Fibroblast of the aortic adventitia (primary cell): ENCODE results near the gene CTSG. TPM values are rescaled to one million over a fixed set of nuclear protein-coding genes. Genes with fewer than 3 reads are reported as not detected.
"Not testable (repeated sequence)": the region's sequence is repeated elsewhere in the genome, so short reads cannot be mapped to it uniquely, and the experiment has no call there.

Source experiments
- DNase-seq: peaks from one replicate; pipeline ENCODE4 v3.0.0-alpha.2; 2010; ENCODE audit warnings: low read depth
- H3K4me3 ChIP-seq: 2 replicates; pipeline ENCODE4 v1.5.1; 2011; ENCODE audit warnings: low read depth, mild to moderate bottlenecking, control low read depth, low read length, moderate library complexity
- total RNA-seq: library from RNA; depleted of rRNA; stranded (reverse); fragments of >200 nt; gene quantifications from 2 replicates; pipeline ENCODE4 v1.2.3, GENCODE V29; 2012; ENCODE audit warnings: low replicate concordance
- TF ChIP-seq, protein P1 (sequence below): IDR thresholded peaks from 2 replicates; pipeline ENCODE4 v1.5.1; 2011; ENCODE audit warnings: mild to moderate bottlenecking, low read length, control low read depth, inconsistent platforms; ENCODE audit not compliant: insufficient read depth

CTSG gene
- total RNA-seq, 1 donor: not detected

DNA sequence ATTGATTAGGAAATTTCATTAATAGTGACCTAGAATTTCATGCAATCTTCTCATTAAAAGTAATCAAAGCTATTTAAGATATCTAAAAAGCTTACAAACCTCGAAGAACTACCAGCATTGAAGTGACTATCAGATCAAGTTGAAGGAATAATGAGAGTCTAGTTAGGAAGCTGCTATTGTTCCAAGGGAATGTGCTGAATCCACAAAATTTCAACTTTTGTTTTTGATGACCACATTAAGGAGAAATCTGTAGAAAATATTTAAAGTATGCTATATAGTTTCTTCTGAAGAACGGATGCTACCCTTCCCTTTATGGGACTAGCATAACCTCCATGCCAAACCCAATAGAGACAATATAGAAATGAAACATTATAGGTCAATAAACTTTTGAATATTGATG lies 2.5 kb upstream of the CTSG start:
- TF ChIP-seq, protein P1, sequence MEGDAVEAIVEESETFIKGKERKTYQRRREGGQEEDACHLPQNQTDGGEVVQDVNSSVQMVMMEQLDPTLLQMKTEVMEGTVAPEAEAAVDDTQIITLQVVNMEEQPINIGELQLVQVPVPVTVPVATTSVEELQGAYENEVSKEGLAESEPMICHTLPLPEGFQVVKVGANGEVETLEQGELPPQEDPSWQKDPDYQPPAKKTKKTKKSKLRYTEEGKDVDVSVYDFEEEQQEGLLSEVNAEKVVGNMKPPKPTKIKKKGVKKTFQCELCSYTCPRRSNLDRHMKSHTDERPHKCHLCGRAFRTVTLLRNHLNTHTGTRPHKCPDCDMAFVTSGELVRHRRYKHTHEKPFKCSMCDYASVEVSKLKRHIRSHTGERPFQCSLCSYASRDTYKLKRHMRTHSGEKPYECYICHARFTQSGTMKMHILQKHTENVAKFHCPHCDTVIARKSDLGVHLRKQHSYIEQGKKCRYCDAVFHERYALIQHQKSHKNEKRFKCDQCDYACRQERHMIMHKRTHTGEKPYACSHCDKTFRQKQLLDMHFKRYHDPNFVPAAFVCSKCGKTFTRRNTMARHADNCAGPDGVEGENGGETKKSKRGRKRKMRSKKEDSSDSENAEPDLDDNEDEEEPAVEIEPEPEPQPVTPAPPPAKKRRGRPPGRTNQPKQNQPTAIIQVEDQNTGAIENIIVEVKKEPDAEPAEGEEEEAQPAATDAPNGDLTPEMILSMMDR: no peak
- H3K4me3 ChIP-seq: no peak overlapping the region
- no peak for DNase-seq

DNA sequence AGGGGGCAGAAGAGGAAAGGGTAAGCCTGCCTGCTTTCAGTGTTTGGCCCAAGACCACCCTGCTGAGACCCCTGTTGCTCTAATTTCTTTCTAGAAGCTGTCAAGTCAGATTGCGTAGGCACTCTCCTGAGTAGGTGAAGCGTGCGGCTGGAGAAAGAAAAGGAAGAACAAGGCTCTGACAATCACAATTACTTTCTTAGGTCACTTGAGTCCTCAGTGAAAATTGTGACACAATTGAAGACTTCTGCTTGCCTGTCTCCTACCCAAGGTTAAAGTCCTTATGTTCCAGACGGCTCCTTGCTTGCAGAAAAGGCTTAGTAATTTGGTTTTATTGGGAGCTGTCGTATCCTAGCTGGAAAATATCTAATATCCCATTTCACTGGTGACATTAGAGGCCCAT lies 721 bp upstream of the CTSG start:
- TF ChIP-seq, protein P1: no peak
- no peak overlapping the region for H3K4me3 ChIP-seq
- DNase-seq: no peak

- no peak for DNase-seq
- no peak overlapping the region for H3K4me3 ChIP-seq
- TF ChIP-seq, protein P1: no peak
These were observed 1.8 kb downstream of the CTSG start for GRCh38 chr14:24574206-24574774.

- no peak for DNase-seq
- TF ChIP-seq, protein P1: no peak
- no peak overlapping the region for H3K4me3 ChIP-seq
These were observed 9.7 kb downstream of the CTSG start for GRCh38 chr14:24566318-24566717.

DNA sequence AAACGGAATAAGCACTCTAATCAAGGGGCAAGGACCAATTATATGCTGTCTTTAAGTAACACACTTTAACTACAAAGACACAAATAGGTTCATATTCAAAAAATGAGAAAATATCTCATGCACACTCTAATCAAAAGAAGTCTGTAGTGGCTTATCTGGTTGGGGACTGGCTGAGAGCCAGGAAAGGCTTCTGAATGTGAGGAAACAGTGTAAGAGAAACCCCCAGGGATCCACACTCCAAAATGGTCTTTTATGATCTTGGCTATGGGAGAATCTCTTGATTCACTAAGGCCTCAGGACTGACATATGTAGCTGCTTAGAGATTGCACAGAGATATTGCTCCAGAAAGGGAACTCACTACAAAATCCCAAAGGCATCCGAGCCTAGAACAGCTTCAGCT lies 10.3 kb downstream of the CTSG start:
- no peak overlapping the region for H3K4me3 ChIP-seq
- TF ChIP-seq, protein P1: no peak
- no peak for DNase-seq

DNA sequence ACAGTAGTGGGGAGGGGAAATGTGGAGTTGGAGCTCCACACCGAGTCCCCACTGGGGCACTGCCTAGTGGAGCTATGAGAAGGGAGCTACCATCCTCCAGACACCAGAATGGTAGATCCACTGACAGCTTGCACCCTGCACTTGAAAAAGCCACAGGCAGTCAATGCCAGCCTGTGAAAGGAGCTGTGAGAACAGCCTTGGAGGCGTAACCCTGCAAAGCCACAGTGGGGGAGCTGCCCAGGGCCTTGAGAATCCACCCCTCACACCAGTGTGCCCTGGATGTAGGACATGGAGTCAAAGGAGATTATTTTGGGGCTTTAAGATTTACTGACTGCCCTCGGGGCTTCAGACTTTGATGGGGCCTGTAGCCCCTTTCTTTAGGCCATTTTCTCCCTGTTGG lies 12.5 kb downstream of the CTSG start:
- no peak for DNase-seq
- no peak overlapping the region for H3K4me3 ChIP-seq
- TF ChIP-seq, protein P1: no peak

- TF ChIP-seq, protein P1: no peak
- no peak for DNase-seq
- H3K4me3 ChIP-seq: no peak overlapping the region
These were observed 19.3 kb downstream of the CTSG start for GRCh38 chr14:24556756-24557155.

- DNase-seq, H3K4me3 ChIP-seq: not testable (repeated sequence)
These were observed 27.0 kb downstream of the CTSG start for GRCh38 chr14:24549064-24549463.
